Aorta (tissue), 5 donors: ENCODE data around the gene VRK3. TPM values are rescaled to one million over a fixed set of nuclear protein-coding genes. Genes with fewer than 3 reads are reported as not detected.

Source experiments
- ATAC-seq: fragments of 200-7000 bp; cut with Tn5 transposase; one replicate; pipeline ENCODE4 v1.9.1; 2022; ENCODE audit warnings: moderate library complexity; ENCODE audit not compliant: low FRiP score
- DNase-seq, 2 donors: peaks; one replicate each; pipeline ENCODE4 v3.0.0-alpha.2; 2020
- H3K27ac ChIP-seq, 2 donors: one replicate each; pipeline ENCODE4 v1.5.1; 2013; ENCODE audit warnings: low read length in 2 of 2, mild to moderate bottlenecking in 2 of 2, moderate library complexity in 2 of 2, control low read depth in 1 of 2, inconsistent platforms in 1 of 2, low read depth in 1 of 2
- H3K27me3 ChIP-seq, 2 donors: one replicate each; pipeline ENCODE4 v1.6.1; 2013; ENCODE audit warnings: control low read depth in 1 of 2, low read length in 1 of 2, mild to moderate bottlenecking in 1 of 2, moderate library complexity in 1 of 2; ENCODE audit not compliant: insufficient read depth in 2 of 2, control insufficient read depth in 1 of 2
- H3K36me3 ChIP-seq, 2 donors: one replicate each; pipeline ENCODE4 v1.6.1; 2013; ENCODE audit warnings: control low read depth in 1 of 2, low read length in 1 of 2, mild to moderate bottlenecking in 1 of 2; ENCODE audit not compliant: insufficient read depth in 2 of 2, control insufficient read depth in 1 of 2
- H3K4me1 ChIP-seq, 2 donors: one replicate each; pipeline ENCODE4 v1.6.1; 2013; ENCODE audit warnings: low read length in 2 of 2, control low read depth in 1 of 2, mild to moderate bottlenecking in 1 of 2, moderate library complexity in 1 of 2; ENCODE audit not compliant: insufficient read depth in 2 of 2, control insufficient read depth in 1 of 2
- H3K4me3 ChIP-seq, 2 donors: one replicate each; pipeline ENCODE4 v1.5.1; 2013; ENCODE audit warnings: low read length in 2 of 2, control low read depth in 1 of 2, mild to moderate bottlenecking in 1 of 2
- H3K9me3 ChIP-seq: one replicate; pipeline ENCODE4 v1.6.1; 2013; ENCODE audit warnings: mild to moderate bottlenecking, low read length; ENCODE audit not compliant: control insufficient read depth
- WGBS, 2 donors: extraction: QIAGEN DNeasy Blood & Tissue Kit; methylation state at CpG; one replicate each; pipeline ENCODE4 v1.1.7; 2013; 5-methylcytosine and 5-hydroxymethylcytosine counted together
- intact Hi-C, 2 donors: fragments of 100-400 bp; cut with DNase I; formaldehyde crosslinking; loops; one replicate each; pipeline versions ENCODE4 v1.14.2 to v1.15.0; 2022
- polyA plus RNA-seq, 2 donors: library from polyadenylated mRNA; stranded (reverse); fragments of 200-250 nt; gene quantifications; one replicate each; pipeline ENCODE4 v1.2.3, GENCODE V29; 2013
- total RNA-seq, 2 donors: library from RNA; stranded (reverse); fragmentation: NEBNext Ultra II Directional; extraction: Animal tissue kit (Norgen Biotek cat#: 25700); gene quantifications; one replicate each; pipeline ENCODE4 v1.2.1, GENCODE V29; 2021
- donor health status: healthy with polysubstance abuse.
- donor health status: Bipolar disorder and iron deficiency.
- donor health status: DM: no; HTN: no; CAD: no.
- donor health status: DM: no; HTN: no; CAD: no.
- donor health status: DM: yes; HTN: yes; CAD: no.

Gene VRK3
- total and polyA plus RNA-seq, 4 donors: 23.7 to 40.5 (median 31.8) TPM

- Histone ChIP-seq H3K27me3 (no peaks in the 10 kb centered on the region), H3K4me1 (no peaks in the 10 kb centered on the region), H3K9me3 (no peaks in the 10 kb centered on the region), H3K4me3 (no peak overlapping the region), H3K36me3 (peaks cover 0 to 3% of the 10 kb centered on the region in 2 donors), H3K27ac (no peak overlapping the region)
- intact Hi-C loops: no loop called here
- ATAC-seq: no peak
- no peak for DNase-seq
- WGBS, 2 donors: 86 to 88% methylated on average over 6 of the region's 6 CpGs
These were observed 4.7 kb downstream of the VRK3 start for GRCh38 chr19:50020481-50020880.

- intact Hi-C loops: no loop called here
- Histone ChIP-seq H3K27ac (no peak overlapping the region), H3K4me3 (no peak overlapping the region), H3K27me3 (no peaks in the 10 kb centered on the region), H3K36me3 (peaks cover 0 to 11% of the 10 kb centered on the region in 2 donors), H3K9me3 (no peaks in the 10 kb centered on the region), H3K4me1 (no peaks in the 10 kb centered on the region)
- ATAC-seq (no peak), DNase-seq (no peak)
- WGBS, 2 donors: 88% methylated on average over 1 of the region's 1 CpG
These were observed 8.9 kb downstream of the VRK3 start for GRCh38 chr19:50016225-50016807.

- Histone ChIP-seq H3K36me3 (peaks cover 0 to 6% of the 10 kb centered on the region in 2 donors), H3K27ac (no peak overlapping the region), H3K4me3 (no peak overlapping the region), H3K4me1 (no peaks in the 10 kb centered on the region), H3K9me3 (no peaks in the 10 kb centered on the region), H3K27me3 (no peaks in the 10 kb centered on the region)
- 48% methylated on average over 10 of the region's 10 CpGs for WGBS, 2 donors
- DNase-seq (no peak), ATAC-seq (no peak)
- intact Hi-C loops: no loop called here
These were observed 16.6 kb downstream of the VRK3 start for GRCh38 chr19:50008532-50008931.

GRCh38 chr19:50007947-50008346 is 17.2 kb downstream of the VRK3 start:
- H3K4me3 ChIP-seq: no peak overlapping the region
- ATAC-seq (no peak), DNase-seq (no peak)
- no peaks in the 10 kb centered on the region for H3K9me3 ChIP-seq
- no peak overlapping the region for H3K27ac ChIP-seq
- H3K36me3 ChIP-seq: peaks cover 0 to 6% of the 10 kb centered on the region in 2 donors
- WGBS, 2 donors: 92 to 95% methylated on average over 2 of the region's 2 CpGs
- intact Hi-C loops: no loop called here
- H3K27me3 ChIP-seq: no peaks in the 10 kb centered on the region
- no peaks in the 10 kb centered on the region for H3K4me1 ChIP-seq

- H3K27me3 ChIP-seq: no peaks in the 10 kb centered on the region
- no peak for DNase-seq
- intact Hi-C loops: no loop called here
- no peaks in the 10 kb centered on the region for H3K4me1 ChIP-seq
- 94% methylated on average over 10 of the region's 10 CpGs for WGBS, 2 donors
- no peak for ATAC-seq
- no peak overlapping the region for H3K27ac ChIP-seq
- peaks cover 0 to 6% of the 10 kb centered on the region in 2 donors for H3K36me3 ChIP-seq
- no peak overlapping the region for H3K4me3 ChIP-seq
- H3K9me3 ChIP-seq: no peaks in the 10 kb centered on the region
These were observed 18.0 kb downstream of the VRK3 start for GRCh38 chr19:50007170-50007569.

GRCh38 chr19:50005428-50005827 is 19.7 kb downstream of the VRK3 start:
- H3K9me3 ChIP-seq: no peaks in the 10 kb centered on the region
- peaks cover 0 to 9% of the 10 kb centered on the region in 2 donors for H3K36me3 ChIP-seq
- no peak overlapping the region for H3K4me3 ChIP-seq
- peak overlapping the region in 1 of 2 donors; percentile 7 for H3K27ac ChIP-seq
- H3K27me3 ChIP-seq: no peaks in the 10 kb centered on the region
- DNase-seq: no peak
- intact Hi-C loops: loop anchor here in 1 of 2 donors (1.0 kb wide), 1 partner anchor 16 kb away; no protein-coding TSS in a partner anchor
- ATAC-seq: no peak
- H3K4me1 ChIP-seq: no peaks in the 10 kb centered on the region
- WGBS, 2 donors: 97 to 98% methylated on average over 12 of the region's 12 CpGs

- ATAC-seq: peak; percentile 88
- peak in 1 of 2 donors; percentile 85 for DNase-seq
- no peak overlapping the region for H3K4me3 ChIP-seq
- WGBS, 2 donors: 41 to 43% methylated on average over 10 to 11 of the region's 11 CpGs
- no peaks in the 10 kb centered on the region for H3K9me3 ChIP-seq
- intact Hi-C loops: loop anchor here in 1 of 2 donors (1.0 kb wide), 1 partner anchor 21 kb away; the partner anchor contains the start of gene VRK3
- H3K36me3 ChIP-seq: peaks cover 0 to 13% of the 10 kb centered on the region in 2 donors
- H3K27ac ChIP-seq: peak overlapping the region in 1 of 2 donors; percentile 96
- H3K4me1 ChIP-seq: no peaks in the 10 kb centered on the region
- H3K27me3 ChIP-seq: no peaks in the 10 kb centered on the region
These were observed 21.3 kb downstream of the VRK3 start for GRCh38 chr19:50003810-50004419.

- Histone ChIP-seq H3K27me3 (no peaks in the 10 kb centered on the region), H3K4me3 (no peak overlapping the region), H3K27ac (peak overlapping the region in 1 of 2 donors; percentile 62), H3K4me1 (no peaks in the 10 kb centered on the region), H3K9me3 (no peaks in the 10 kb centered on the region), H3K36me3 (peaks cover 0 to 13% of the 10 kb centered on the region in 2 donors)
- ATAC-seq: no peak
- WGBS, 2 donors: 72 to 78% methylated on average over 17 of the region's 17 CpGs
- intact Hi-C loops: no loop called here
- no peak for DNase-seq
These were observed 21.9 kb downstream of the VRK3 start for GRCh38 chr19:50003254-50003788.
